Hindlimb muscle (tissue), 1 donor: Measurements from ENCODE around the gene ASNS. TPM values are rescaled to one million over a fixed set of nuclear protein-coding genes. Genes with fewer than 3 reads are reported as not detected.

Experiments
- DNase-seq: peaks from one replicate; pipeline ENCODE4 v3.0.0-alpha.2; 2013
- polyA plus RNA-seq: library from polyadenylated mRNA; unstranded; fragments of 120-200 nt; gene quantifications from one replicate; pipeline ENCODE4 v1.2.1, GENCODE V29; 2013; ENCODE audit not compliant: insufficient read length

The ASNS gene
- polyA plus RNA-seq, 1 donor, result 11.3 TPM

- no peak for DNase-seq
Measured at GRCh38 chr7:97842772-97843345, 29.3 kb downstream of the ASNS start.

DNA sequence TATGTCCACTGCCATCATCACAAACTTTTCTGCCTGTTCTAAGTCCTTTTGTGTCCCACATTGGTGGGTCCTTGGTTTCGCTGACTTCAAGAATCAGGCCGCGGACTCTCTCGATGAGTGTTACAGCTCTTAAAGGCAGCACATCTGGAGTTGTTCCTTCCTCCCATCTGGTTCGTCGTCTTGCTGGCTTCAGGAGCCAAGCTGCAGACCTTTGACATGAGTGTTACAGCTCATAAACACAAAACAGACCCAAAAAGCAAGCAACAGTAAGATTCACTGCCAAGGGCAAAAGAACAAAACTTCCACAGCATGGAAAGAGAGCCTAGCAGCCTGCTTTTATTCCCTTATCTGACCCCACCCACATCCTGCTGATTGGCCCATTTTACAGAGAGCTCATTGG, 30.2 kb downstream of the ASNS start:
- no peak for DNase-seq

GRCh38 chr7:97835296-97836138, 36.7 kb downstream of the ASNS start:
- DNase-seq, result peak; percentile 57

GRCh38 chr7:97819161-97819560, 53.0 kb downstream of the ASNS start:
- no peak for DNase-seq

GRCh38 chr7:97818066-97818663, 54.0 kb downstream of the ASNS start:
- DNase-seq, result no peak

Other genes starting within 250 kb of the ASNS start
- 0.80 TPM for gene TAC1, start 140.3 kb downstream of the ASNS start, polyA plus RNA-seq
- not detected for gene OCM2, start 117.8 kb upstream of the ASNS start, polyA plus RNA-seq
- 8.3 TPM for gene LMTK2, start 234.5 kb upstream of the ASNS start, polyA plus RNA-seq